RWPE2 (cell line): Measurements from ENCODE around the gene LRRC15.
A peak's percentile ranks its signal among the peaks of the same experiment; 100 is the strongest.

Source experiments
- ATAC-seq: fragments of 200-7000 bp; cut with Tn5 transposase; 3 replicates; pipeline ENCODE4 v1.9.1; 2021; ENCODE audit warnings: low read depth
- DNase-seq: peaks from one replicate; pipeline ENCODE4 v3.0.0-alpha.2; 2020; ENCODE audit warnings: low spot score
- H3K27ac ChIP-seq: fragments of 450-650 bp; 2 replicates; pipeline ENCODE4 v1.5.1; 2017; ENCODE audit warnings: mild to moderate bottlenecking; ENCODE audit not compliant: poor library complexity, severe bottlenecking
- H3K27me3 ChIP-seq: fragments of 250-450 bp; sonication (Bioruptor Pico); 2 replicates; pipeline ENCODE4 v1.5.1; 2021; ENCODE audit warnings: mild to moderate bottlenecking, moderate library complexity; ENCODE audit not compliant: insufficient read depth, poor library complexity, severe bottlenecking
- H3K36me3 ChIP-seq: fragments of 250-450 bp; sonication (Bioruptor Pico); 2 replicates; pipeline ENCODE4 v1.5.1; 2020; ENCODE audit warnings: low read depth, mild to moderate bottlenecking, moderate library complexity
- H3K4me1 ChIP-seq: fragments of 250-450 bp; sonication (Bioruptor Pico); 2 replicates; pipeline ENCODE4 v1.5.1; 2021; ENCODE audit warnings: mild to moderate bottlenecking, moderate library complexity; ENCODE audit not compliant: insufficient read depth, poor library complexity, severe bottlenecking
- H3K4me3 ChIP-seq: fragments of 250-450 bp; sonication (Bioruptor Pico); 2 replicates; pipeline ENCODE4 v1.5.1; 2021; ENCODE audit warnings: mild to moderate bottlenecking, moderate library complexity; ENCODE audit not compliant: severe bottlenecking
- H3K9me3 ChIP-seq: fragments of 250-450 bp; sonication (Bioruptor Pico); 2 replicates; pipeline ENCODE4 v1.5.1; 2021; ENCODE audit warnings: mild to moderate bottlenecking, moderate library complexity; ENCODE audit not compliant: severe bottlenecking
- CTCF ChIP-seq: fragments of 450-650 bp; IDR thresholded peaks from one replicate; pipeline ENCODE4 v1.5.1; 2017; ENCODE audit warnings: mild to moderate bottlenecking, moderate library complexity; ENCODE audit not compliant: poor library complexity, severe bottlenecking

The LRRC15 gene

GRCh38 chr3:194316918-194317317 lies 52.6 kb downstream of the LRRC15 start:
- peaks cover 2% of the 10 kb centered on the region for H3K9me3 ChIP-seq
- H3K4me1 ChIP-seq = peaks cover 17% of the 10 kb centered on the region
- ATAC-seq = no peak
- H3K4me3 ChIP-seq = no peak overlapping the region
- H3K27me3 ChIP-seq = no peaks in the 10 kb centered on the region
- DNase-seq = no peak
- H3K36me3 ChIP-seq = peaks cover 34% of the 10 kb centered on the region
- no peak for TF ChIP-seq CTCF
- H3K27ac ChIP-seq = no peak overlapping the region

GRCh38 chr3:194315965-194316361 lies 53.6 kb downstream of the LRRC15 start:
- peak overlapping the region; percentile 24 for H3K4me3 ChIP-seq
- peak; percentile 28 for ATAC-seq
- TF ChIP-seq CTCF = peak; percentile 74
- peaks cover 13% of the 10 kb centered on the region for H3K4me1 ChIP-seq
- peak; percentile 61 for DNase-seq
- H3K27me3 ChIP-seq = no peaks in the 10 kb centered on the region
- H3K36me3 ChIP-seq = peaks cover 28% of the 10 kb centered on the region
- H3K27ac ChIP-seq = peak overlapping the region; percentile 40
- H3K9me3 ChIP-seq = peaks cover 2% of the 10 kb centered on the region

GRCh38 chr3:194315088-194315964 lies 54.2 kb downstream of the LRRC15 start:
- Histone ChIP-seq H3K27me3 (no peaks in the 10 kb centered on the region), H3K4me3 (peak overlapping the region; percentile 24), H3K36me3 (peaks cover 22% of the 10 kb centered on the region), H3K27ac (peak overlapping the region; percentile 40), H3K9me3 (peaks cover 2% of the 10 kb centered on the region), H3K4me1 (peaks cover 7% of the 10 kb centered on the region)
- TF ChIP-seq CTCF = peak; percentile 97
- peak; percentile 79 for DNase-seq
- peak; percentile 85 for ATAC-seq

- H3K27me3 ChIP-seq = no peaks in the 10 kb centered on the region
- peaks cover 7% of the 10 kb centered on the region for H3K4me1 ChIP-seq
- peaks cover 2% of the 10 kb centered on the region for H3K9me3 ChIP-seq
- ATAC-seq (no peak), DNase-seq (no peak)
- peaks cover 14% of the 10 kb centered on the region for H3K36me3 ChIP-seq
- TF ChIP-seq CTCF = no peak
- peak overlapping the region; percentile 40 for H3K27ac ChIP-seq
- no peak overlapping the region for H3K4me3 ChIP-seq
Measured at GRCh38 chr3:194314388-194315068, 55.0 kb downstream of the LRRC15 start.
